ENCODE measurements around the gene CARD9.
A peak's percentile ranks its signal among the peaks of the same experiment; 100 is the strongest.
"Not testable (repeated sequence)": the region's sequence is repeated elsewhere in the genome, so short reads cannot be mapped to it uniquely, and the experiment has no call there.

The CARD9 gene

DNA sequence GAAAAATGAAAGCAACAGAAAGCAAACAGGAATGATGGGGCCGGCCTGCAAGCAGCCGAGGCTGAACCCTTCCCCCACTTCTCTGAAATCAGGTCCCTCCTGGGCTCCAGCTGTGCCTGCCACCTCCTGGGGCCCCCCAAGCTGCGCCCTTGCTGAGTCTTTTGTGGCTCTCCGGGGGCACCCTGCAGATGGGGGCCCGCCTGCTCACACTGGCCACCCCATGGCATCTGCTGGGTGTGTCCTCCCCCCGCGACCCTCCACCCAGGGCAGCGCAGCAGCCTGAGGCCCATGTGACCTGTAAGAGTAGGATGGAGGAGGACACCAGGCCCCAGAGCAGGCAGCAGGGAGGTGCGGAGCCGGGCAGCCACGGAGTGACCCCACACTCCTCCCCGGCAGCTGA lies 40.4 kb downstream of the CARD9 start:
- DNase-seq: no peak

GRCh38 chr9:136332482-136332983 lies 40.9 kb downstream of the CARD9 start:
- no peak for DNase-seq

DNA sequence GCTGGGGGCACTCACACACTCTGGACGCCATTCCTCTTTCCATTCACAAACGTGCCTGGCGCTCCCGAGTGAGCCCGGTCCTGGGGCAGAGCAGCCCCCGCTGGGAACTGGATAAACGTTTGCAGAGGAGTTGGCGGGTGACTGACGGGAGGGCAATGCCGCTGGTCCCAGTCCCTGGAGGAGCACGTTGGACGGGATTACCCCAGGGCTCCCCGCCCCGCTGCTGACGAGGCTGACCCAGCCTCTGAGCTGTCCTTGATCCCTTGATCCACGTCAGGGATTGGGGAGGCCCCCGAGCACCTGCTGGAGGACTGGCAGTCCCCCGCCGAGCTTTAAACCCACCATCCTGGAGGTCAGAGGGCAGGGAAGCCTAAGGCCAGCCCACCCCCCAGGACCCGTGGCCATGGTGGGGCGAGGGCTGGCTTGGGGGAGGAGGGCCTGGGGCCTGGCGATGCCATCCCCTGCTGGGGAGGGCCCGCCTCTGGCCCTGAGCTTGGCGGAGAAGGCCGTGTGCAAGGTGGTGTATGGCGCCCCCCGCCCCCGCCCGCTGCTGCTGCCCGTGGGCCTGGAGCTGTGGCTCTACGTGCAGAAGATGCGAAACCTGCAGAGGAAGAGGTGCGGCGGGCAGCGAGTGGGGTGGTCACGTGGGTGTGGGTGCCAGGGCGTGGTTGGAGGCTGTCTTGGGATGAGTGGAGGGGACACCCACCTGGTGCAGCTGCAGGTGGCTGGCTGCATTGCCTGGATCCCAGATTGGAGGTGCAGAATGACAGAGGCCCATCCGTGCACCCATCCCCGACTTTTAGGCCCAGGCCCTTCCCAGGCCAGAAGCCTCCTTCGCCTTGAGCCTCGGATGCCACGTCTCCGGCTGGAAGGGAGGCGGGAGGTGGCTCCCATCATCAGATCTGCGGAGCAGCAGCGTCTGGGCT lies 41.6 kb downstream of the CARD9 start:
- DNase-seq: no peak

DNA sequence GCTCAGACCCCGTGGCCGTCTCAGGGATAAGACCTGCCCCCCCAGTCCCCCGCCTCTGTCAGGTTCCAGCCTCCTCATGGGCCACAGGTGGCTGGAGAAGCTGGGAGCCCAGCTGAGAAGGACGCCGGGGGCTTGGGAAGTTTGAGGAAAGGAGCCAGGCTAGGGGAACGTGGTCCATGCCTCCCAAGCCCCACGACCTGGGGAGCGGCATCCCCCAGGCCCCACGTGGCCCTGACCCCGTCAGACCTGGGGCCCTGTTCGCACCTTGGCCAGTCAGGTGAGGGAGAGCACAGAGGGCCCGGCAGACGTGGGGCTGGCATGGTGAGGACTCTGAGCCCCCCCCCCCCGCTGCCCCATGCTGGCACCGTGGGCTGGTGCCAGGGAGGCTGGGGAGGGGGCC lies 42.4 kb downstream of the CARD9 start:
- no peak for DNase-seq

GRCh38 chr9:136330406-136330990 lies 43.0 kb downstream of the CARD9 start:
- DNase-seq: no peak

- DNase-seq: no peak
Measured at GRCh38 chr9:136329636-136330405, 43.6 kb downstream of the CARD9 start.

GRCh38 chr9:136329211-136329627 lies 44.2 kb downstream of the CARD9 start:
- no peak for DNase-seq

DNA sequence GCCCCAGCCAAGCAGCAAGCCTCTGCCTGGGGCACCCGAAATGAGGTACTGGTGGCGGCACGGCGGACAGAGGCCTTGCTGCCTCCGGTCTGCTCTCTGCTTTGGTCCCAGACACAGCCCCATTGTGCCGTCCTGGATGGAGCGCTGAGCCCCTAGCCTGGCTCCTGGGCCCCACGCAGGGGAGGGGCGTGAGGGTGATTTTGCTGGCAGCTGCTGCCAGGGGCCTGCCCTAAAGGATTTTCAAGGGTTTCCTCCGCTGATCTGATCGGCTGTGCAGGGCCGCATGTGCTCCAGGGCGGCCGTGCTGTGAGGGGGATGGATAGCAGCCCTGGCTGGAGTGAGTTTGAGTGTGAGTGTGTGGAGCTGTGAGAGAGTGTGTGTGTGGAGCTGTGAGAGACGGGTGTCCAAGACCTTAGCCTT lies 44.8 kb downstream of the CARD9 start:
- peak; percentile 21 for DNase-seq

DNA sequence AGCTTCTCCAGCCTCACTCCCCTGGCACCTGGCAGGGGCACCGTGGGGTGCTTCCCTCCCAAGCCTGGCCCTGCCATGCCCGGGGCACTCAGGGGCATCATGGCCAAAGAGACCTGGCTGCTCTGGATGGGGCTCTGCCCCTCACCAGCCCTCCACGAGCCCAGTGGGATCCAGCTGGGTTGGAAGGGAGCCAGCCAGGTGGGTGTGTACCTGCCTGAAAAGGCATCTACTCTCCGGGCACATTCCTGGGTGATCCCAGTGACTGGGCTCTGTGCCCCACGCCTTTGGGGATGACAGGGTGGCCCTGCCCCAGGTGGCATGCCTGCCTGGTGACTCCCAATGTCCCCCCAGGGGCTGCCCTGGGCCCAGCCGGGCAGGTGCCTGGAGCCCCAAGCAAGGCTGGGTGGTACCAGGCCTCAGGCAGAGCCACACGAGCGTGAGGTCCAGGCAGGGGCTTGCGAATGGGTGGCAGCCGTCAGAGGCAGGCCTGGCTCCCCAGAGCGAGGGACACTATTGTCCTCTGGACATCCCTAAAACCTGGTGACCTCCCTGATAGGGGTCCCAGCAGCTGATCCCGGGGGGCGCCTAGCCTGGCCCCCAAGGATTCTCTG lies 45.4 kb downstream of the CARD9 start:
- DNase-seq: peak; percentile 9

DNA sequence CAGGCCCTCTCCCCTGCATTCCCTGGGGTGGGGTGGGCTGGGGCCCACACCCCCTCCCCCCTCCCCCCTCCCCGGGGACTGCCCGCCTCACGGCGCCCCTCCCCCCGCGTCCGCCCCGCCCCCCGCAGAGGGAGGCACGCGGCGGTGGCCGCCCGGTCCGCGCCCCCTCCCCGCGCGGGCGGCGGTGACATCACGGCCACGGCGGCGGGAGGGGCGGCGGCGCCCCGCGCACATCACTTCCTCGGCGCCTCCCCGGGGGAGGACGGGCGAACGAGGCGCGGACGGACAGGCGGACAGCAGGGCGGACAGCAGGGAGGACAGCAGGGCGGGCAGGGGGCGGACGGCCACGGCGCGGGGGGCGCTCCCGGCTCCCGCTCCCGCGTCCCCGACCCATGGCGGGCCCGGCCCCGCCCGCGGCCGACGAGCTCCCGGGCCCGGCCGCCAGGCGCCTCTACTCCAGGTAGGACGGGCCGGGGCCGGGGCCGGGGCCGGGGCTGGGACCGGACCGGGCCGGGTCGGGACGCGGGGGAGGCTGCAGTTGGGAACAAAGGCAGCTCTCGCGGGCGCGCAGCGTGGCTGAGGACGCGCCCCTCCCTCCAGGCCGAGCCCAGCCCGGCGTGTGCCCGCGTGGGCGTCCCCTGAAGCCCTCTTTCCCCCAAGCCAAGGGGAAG lies 46.0 kb downstream of the CARD9 start, which contains the start of gene GPSM1:
TSS of gene GPSM1 (plus strand) at position 236 of the 671 bp plus-strand sequence. CDS start at position 393, 157 bp downstream.
- DNase-seq: no peak

- no peak for DNase-seq
Measured at GRCh38 chr9:136326761-136327303, 46.6 kb downstream of the CARD9 start.

DNA sequence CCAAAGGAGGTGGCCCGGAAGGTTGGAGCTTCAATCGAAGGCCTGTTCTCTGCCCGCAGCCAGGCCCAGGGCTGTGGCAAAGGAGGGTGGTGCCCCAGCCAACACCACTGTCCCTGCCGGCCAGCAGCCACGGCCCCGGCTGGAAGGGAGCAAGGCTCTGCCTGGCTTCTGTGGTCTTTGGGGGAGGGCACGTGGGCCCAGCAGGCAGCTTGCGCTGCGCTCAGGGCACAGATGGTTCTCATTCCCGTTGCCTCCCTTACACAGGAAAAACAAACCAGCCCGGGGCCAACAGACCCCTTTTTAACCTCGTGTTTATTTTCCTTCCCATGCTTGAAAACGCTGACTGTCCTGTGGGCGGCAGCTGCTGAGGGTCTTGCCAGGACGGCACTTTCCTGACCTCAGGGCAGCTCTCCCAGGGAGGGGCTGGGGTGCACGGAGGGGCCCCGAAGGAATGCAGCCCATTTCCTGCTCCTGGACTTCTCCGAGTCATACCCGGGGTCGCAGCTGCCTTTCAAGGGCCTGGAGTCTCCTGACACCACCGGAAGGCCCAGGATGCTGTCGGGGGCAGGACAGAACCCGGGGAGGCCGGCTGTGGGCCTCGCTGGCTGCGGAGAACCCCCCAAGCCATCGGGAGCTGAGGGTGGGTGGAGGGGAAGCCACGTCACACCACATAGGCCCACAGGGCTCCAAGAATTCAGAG lies 47.3 kb downstream of the CARD9 start:
- no peak for DNase-seq

DNA sequence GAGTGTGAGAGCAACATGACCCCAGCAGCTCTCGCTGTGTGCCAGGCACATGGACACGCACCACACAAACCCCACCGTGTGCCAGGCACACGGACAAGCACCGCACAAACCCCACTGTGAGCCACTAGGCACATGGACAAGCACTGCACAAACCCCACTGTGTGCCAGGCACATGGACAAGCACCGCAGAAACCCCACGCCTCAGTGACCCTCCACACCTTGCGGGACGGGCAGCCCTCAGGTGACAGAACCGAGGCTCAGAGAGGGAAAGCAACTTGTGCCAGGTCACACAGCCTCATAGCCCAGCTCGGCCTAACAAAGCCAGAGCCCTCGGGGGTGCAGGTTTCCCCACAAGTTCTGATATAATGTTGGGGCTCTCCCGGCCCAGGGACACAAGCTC lies 48.1 kb downstream of the CARD9 start:
- no peak for DNase-seq

DNA sequence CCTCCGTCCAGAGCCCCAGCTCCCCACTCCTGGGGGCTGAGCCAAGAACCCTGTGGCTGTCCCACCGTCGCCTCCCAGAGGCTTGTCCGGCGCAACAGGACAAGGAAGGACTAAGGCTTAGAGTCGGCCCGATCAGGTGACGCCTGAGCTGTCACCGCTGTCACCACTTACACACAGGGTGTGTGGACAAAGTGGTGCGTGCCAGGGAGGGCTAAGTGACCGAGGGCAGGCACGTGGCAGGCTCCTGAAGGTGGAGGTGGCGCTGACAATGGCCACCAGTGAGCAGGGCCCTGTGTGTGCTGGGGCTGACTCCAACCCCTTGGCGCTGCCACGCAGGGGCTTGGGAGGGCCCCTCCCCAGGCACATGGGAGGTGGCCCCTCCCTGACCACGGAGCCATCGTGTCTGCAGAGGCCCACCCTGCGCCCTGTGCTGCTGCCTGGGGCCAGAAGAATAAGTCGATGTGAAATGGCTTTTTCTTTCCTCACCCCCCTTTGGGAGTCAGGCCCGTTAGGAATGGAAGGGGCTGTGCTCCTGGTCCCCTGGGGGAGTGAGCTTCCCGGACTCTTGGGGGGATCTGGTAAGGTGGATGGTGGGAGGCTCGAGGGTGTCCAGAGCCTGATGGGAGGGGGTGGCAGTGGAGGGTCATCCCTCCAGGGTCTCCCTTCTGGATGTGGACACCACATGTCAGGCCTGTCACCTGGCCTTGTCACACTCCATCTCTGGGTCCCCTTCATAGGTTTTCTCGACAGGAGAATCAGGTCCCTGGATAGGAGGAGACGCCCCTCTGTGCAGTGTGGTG lies 48.8 kb downstream of the CARD9 start:
- DNase-seq: no peak

- DNase-seq: peak; percentile 44
Measured at GRCh38 chr9:136323371-136323789, 50.1 kb downstream of the CARD9 start.

GRCh38 chr9:136322756-136323330 lies 50.6 kb downstream of the CARD9 start:
- no peak for DNase-seq

DNA sequence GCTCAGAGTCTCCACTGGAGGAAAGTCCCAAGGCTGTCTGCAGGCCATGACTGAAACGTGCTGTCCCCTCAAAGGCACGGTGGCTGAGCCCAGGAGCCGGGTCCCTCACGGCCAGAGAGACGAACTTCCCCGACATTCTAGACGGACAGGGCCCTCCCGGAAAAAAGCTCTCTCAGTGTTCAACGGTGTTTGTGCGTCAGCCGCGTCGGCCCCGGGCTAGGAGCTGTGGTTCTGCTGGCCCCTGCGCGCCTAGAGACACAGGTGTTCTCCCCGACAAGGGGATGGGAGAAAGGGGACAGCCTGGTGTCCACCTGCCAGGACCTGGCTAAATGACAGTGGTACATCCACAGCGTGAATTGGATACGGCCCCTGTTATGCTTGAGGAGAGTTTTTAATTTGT lies 51.9 kb downstream of the CARD9 start:
- no peak for DNase-seq

DNA sequence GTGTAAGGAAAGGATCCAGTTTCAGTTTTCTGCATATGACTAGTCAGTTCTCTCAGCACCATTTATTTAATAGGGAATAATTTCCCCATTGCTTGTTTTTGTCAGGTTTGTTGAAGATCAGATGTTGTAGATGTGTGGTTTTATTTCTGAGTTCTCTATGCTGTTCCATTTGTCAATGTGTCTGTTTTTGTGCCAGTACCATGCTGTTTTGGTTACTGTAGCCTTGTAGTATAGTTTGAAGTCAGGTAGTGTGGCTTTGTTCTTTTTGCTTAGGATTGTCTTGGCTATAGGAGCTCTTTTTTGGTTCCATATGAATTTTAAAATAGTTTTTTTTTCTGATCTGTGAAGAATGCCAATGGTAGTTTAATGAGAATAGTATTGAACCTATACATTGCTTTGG lies 52.5 kb downstream of the CARD9 start:
- DNase-seq: not testable (repeated sequence)

GRCh38 chr9:136319955-136320354 lies 53.5 kb downstream of the CARD9 start:
- not testable (repeated sequence) for DNase-seq

GRCh38 chr9:136319244-136319643 lies 54.2 kb downstream of the CARD9 start:
- DNase-seq: not testable (repeated sequence)

Measured in DMS79 treated with DMSO at 0.1 percent for 48 hours (cell line).